ENCODE data around the gene B4GALT2.

Gene B4GALT2

GRCh38 chr1:43978551-43979260 is at the start of gene B4GALT2:
Gene B4GALT2, plus strand, starts transcription at chr1:43979210. Its CDS starts 1,951 bp downstream, at chr1:43981161.
- in situ Hi-C loops (cut with MboI; ENCODE audit: low sequenced_read_pairs) = no loop called here

DNA sequence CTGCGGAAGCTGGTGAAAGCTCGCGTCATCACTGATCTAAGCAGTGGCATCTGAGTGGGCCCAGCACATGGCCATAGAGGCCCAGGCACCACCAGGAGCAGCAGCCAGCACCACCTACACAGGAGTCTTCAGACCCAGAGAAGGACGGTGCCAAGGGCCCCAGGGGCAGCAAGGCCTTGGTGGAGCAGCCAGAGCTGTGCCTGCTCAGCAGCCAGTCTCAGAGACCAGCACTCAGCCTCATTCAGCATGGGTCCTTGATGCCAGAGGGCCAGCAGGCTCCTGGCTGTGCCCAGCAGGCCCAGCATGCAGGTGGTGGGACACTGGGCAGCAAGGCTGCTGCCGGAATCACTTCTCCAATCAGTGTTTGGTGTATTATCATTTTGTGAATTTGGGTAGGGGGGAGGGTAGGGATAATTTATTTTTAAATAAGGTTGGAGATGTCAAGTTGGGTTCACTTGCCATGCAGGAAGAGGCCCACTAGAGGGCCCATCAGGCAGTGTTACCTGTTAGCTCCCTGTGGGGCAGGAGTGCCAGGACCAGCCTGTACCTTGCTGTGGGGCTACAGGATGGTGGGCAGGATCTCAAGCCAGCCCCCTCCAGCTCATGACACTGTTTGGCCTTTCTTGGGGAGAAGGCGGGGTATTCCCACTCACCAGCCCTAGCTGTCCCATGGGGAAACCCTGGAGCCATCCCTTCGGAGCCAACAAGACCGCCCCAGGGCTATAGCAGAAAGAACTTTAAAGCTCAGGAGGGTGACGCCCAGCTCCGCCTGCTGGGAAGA is 48.7 kb upstream of the B4GALT2 start:
- in situ Hi-C loops (cut with MboI; ENCODE audit: low sequenced_read_pairs) = loop anchor here (5.0 to 25.0 kb wide), 3 partner anchors 173 to 693 kb away; partner anchors contain the start of gene PTPRF

DNA sequence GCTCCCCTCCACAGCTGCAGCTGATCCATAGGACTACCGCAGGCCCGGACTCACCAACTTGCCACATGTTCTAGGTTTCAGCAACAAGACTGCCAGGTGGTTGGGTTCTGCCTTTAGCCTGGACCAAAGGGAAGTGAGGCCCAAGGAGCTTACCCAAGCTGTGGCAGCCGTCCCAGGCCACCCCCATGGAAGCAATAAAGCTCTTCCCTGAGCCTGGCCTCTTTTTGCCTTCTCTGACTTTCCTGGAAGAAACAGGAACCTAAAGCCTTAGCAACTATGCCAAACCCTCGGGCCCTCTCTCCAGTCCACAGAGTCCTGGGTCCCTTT is 48.1 kb upstream of the B4GALT2 start:
- in situ Hi-C loops (cut with MboI; ENCODE audit: low sequenced_read_pairs) = loop anchor here (5.0 to 25.0 kb wide), 3 partner anchors 174 to 694 kb away; partner anchors contain the start of gene PTPRF

DNA sequence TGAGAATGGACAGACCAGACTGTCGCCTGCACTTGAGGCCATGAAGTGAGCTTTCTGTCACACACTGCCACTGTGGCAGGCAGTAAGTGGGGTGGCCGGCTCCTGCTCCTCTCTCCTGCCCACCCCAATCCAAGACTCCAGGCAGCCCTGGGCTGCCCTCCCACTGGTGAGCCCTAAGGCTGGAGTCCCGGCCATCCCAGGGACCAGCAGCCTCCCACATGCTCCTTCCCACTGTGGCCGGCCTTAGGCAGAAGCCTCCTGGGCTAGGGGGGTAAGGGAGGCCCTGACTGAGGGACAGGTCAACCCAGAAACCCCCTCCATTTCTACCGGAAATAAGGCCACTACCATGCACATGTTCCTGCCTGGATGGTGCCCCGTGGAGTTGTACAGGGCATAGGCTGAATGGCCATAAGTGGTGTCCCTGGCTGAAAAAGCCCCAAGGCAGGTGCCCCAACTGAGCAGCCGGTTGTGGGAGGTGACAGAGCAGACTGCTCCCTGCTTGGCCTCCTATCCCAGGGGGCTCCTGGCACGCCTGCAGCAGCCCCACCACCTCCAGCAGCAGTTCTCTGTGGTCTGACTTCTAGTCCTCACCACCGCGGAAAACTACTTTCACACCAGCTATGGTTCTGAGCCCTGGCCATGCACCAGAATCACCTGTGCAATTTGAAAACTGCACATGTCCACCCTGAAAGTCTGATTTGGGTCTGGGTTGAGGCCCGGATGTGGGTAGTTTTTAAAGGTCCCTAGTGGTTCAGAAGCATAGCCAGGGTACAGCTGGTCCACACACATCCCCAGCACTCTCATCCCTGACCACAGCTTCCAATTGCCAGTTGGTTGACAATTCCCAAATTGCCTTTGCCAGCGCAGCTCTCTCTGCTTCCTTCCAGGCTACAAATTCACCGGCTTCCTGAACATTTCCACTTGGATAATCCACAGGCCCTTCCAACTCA is 47.0 kb upstream of the B4GALT2 start:
- in situ Hi-C loops (cut with MboI; ENCODE audit: low sequenced_read_pairs) = loop anchor here (5.0 to 25.0 kb wide), 3 partner anchors 175 to 695 kb away; partner anchors contain the start of gene PTPRF

DNA sequence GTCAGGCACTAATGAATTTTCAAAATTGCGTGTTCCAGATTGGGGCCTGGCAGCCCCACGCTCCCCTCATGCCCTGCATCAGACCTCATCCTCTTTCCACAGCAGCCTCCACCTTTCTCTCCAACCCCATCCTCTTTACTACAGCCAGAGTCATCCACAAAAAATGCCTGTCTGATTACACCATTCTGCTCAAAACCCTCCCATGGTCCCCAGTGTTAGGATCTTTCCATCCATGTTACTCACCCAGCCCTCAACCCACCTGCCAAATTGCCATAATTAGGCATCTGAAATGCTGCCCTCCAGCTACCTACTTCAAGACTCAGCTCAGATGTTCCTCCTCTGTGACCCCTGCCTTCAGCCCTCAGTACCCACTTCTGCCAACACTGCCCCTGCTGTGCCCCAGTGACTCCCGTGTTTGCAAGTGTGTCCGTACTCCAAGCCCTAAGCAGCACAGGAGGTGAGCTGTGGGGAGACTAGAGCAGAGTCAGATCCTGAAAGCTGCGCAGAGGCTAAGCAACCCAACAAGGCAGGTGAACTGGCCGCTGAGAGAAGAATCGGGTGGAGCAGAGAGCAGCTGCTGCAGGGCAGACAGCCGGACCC is 46.1 kb upstream of the B4GALT2 start:
- in situ Hi-C loops (cut with MboI; ENCODE audit: low sequenced_read_pairs) = loop anchor here (5.0 to 25.0 kb wide), 3 partner anchors 176 to 696 kb away; partner anchors contain the start of gene PTPRF

- in situ Hi-C loops (cut with MboI; ENCODE audit: low sequenced_read_pairs) = loop anchor here (5.0 to 25.0 kb wide), 3 partner anchors 176 to 696 kb away; partner anchors contain the start of gene PTPRF
Measured at GRCh38 chr1:43933386-43934100, 45.5 kb upstream of the B4GALT2 start, which contains the start of gene ARTN. Gene ARTN, plus strand, starts transcription at chr1:43933801. Its CDS starts 1,856 bp downstream, at chr1:43935657.

- in situ Hi-C loops (cut with MboI; ENCODE audit: low sequenced_read_pairs) = loop anchor here (5.0 to 25.0 kb wide), 3 partner anchors 177 to 697 kb away; partner anchors contain the start of gene PTPRF
Measured at GRCh38 chr1:43934101-43934985, 44.7 kb upstream of the B4GALT2 start.

GRCh38 chr1:43934986-43935324 is 44.1 kb upstream of the B4GALT2 start:
- in situ Hi-C loops (cut with MboI; ENCODE audit: low sequenced_read_pairs) = loop anchor here (5.0 to 25.0 kb wide), 3 partner anchors 178 to 698 kb away; partner anchors contain the start of gene PTPRF

DNA sequence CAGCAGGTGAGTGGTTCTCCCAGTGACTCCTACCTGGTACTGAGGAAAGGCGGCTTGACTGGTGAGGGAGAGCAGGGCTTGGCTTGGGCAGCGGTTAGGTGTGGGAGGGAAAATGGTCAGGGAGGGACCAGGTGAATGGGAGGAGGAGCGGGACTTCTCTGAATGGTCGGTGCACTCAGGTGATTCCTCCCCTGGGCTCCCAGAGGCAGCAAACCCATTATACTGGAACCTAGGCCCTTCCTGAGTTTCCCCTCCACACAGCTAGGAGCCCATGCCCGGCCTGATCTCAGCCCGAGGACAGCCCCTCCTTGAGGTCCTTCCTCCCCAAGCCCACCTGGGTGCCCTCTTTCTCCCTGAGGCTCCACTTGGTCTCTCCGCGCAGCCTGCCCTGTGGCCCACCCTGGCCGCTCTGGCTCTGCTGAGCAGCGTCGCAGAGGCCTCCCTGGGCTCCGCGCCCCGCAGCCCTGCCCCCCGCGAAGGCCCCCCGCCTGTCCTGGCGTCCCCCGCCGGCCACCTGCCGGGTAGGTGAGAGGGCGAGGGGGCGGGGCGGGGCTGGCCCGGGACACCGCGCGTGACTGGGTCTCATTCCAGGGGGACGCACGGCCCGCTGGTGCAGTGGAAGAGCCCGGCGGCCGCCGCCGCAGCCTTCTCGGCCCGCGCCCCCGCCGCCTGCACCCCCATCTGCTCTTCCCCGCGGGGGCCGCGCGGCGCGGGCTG is 43.1 kb upstream of the B4GALT2 start:
- in situ Hi-C loops (cut with MboI; ENCODE audit: low sequenced_read_pairs) = loop anchor here (25.0 kb wide), 2 partner anchors 399 to 699 kb away; partner anchors contain the start of gene PTPRF

DNA sequence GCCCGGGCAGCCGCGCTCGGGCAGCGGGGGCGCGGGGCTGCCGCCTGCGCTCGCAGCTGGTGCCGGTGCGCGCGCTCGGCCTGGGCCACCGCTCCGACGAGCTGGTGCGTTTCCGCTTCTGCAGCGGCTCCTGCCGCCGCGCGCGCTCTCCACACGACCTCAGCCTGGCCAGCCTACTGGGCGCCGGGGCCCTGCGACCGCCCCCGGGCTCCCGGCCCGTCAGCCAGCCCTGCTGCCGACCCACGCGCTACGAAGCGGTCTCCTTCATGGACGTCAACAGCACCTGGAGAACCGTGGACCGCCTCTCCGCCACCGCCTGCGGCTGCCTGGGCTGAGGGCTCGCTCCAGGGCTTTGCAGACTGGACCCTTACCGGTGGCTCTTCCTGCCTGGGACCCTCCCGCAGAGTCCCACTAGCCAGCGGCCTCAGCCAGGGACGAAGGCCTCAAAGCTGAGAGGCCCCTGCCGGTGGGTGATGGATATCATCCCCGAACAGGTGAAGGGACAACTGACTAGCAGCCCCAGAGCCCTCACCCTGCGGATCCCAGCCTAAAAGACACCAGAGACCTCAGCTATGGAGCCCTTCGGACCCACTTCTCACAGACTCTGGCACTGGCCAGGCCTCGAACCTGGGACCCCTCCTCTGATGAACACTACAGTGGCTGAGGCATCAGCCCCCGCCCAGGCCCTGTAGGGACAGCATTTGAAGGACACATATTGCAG is 42.4 kb upstream of the B4GALT2 start:
- in situ Hi-C loops (cut with MboI; ENCODE audit: low sequenced_read_pairs) = loop anchor here (25.0 kb wide), 2 partner anchors 399 to 699 kb away; partner anchors contain the start of gene PTPRF

DNA sequence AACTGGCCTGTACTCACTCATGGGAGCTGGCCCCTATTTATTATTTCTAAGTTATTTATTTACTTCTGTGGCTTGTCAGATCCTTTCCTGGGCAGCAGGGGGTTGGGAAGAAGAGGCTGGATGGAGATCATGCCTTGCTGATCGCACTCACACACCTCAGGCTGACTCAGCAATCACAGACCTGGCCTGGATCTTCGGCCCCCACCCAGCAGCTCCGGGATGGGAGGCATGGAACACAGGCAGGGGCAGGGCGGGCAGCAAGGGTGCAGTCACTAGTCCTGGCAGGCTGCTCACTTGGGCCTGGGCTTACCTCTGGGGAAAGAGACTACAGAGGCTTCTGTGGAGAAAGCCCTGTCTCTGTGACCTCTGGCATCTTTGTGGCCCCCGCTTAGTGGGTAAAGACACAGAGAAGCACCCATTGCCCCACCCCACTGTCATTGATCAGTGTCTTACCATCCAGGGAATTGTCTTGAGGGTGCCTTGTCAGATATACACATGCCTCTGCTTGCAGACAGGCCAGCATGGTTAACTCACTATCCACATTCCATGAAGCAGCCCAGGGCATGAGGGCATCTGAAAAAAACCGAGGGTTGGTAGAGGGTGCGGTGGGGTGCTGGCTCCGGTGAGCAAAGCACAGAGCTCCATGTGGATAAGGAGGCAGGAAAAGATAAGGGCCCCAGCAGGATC is 41.7 kb upstream of the B4GALT2 start:
- in situ Hi-C loops (cut with MboI; ENCODE audit: low sequenced_read_pairs) = loop anchor here (25.0 kb wide), 2 partner anchors 400 to 700 kb away; partner anchors contain the start of gene PTPRF

DNA sequence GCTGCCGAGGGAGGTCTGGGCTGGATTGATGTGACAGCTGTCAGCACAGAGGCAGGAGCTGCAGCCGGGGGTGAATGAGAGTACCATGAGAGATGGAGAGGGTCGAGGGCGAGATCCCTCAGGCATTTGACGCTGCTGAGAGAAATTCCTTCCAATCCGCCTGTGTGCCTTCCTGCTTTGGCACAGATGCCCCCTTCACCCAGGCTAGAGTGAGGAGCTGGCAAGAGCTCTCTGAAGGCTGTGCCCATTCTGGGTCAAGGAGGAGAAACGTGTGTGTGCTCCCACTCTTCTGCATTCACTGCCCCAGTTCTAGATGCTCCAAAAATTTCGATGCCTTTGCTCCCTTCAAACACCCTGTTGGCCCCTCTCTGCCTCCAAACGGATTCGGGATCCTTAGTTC is 40.6 kb upstream of the B4GALT2 start:
- in situ Hi-C loops (cut with MboI; ENCODE audit: low sequenced_read_pairs) = loop anchor here (25.0 kb wide), 2 partner anchors 401 to 701 kb away; partner anchors contain the start of gene PTPRF

GRCh38 chr1:43938892-43939587 is 40.0 kb upstream of the B4GALT2 start:
- in situ Hi-C loops (cut with MboI; ENCODE audit: low sequenced_read_pairs) = loop anchor here (25.0 kb wide), 2 partner anchors 402 to 702 kb away; partner anchors contain the start of gene PTPRF

- in situ Hi-C loops (cut with MboI; ENCODE audit: low sequenced_read_pairs) = loop anchor here (25.0 kb wide), 2 partner anchors 405 to 705 kb away; partner anchors contain the start of gene PTPRF
Measured at GRCh38 chr1:43942411-43942810, 36.6 kb upstream of the B4GALT2 start.

DNA sequence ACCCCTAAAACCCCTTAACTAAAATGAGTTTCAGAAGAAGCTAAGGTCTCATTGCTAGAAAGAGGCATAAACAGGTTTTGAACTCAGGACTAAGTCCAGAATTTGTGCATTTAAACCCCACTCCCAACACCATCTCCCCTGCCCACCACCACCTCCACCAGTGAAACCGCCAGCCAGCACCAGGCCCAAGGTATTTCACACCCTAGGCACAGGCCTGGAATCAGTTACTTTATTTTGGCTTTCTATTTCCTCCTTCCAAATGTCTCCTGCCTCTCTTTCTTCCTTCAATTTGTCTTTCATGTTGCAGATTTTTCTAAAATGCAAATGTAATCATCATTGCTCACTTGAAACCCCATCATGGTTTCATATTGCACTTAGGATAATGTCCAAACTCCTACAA is 34.1 kb upstream of the B4GALT2 start:
- in situ Hi-C loops (cut with MboI; ENCODE audit: low sequenced_read_pairs) = loop anchor here (25.0 kb wide), 2 partner anchors 408 to 708 kb away; partner anchors contain the start of gene PTPRF
